GM21723 (cell line): ENCODE data around the gene EPC2.

Source experiments
- ATAC-seq: cut with Tn5 transposase; IDR thresholded peaks from one replicate; pipeline ENCODE4 v1.9.1; 2021; ENCODE audit warnings: mild to moderate bottlenecking, moderate library complexity; ENCODE audit not compliant: unreplicated experiment

The EPC2 gene

GRCh38 chr2:148794558-148794957 lies 150.0 kb downstream of the EPC2 start:
- ATAC-seq, result no peak

- ATAC-seq, result no peak
These were observed 152.4 kb downstream of the EPC2 start for GRCh38 chr2:148796735-148797512.

- no peak for ATAC-seq
These were observed 158.1 kb downstream of the EPC2 start for GRCh38 chr2:148802448-148803220.

GRCh38 chr2:148810081-148810480 lies 165.5 kb downstream of the EPC2 start:
- ATAC-seq, result no peak

GRCh38 chr2:148812306-148812705 lies 167.8 kb downstream of the EPC2 start:
- ATAC-seq, result no peak

GRCh38 chr2:148813603-148814065 lies 169.1 kb downstream of the EPC2 start:
- ATAC-seq, result peak; percentile 99

GRCh38 chr2:148814143-148814859 lies 169.8 kb downstream of the EPC2 start:
- ATAC-seq, result peak; percentile 9

- no peak for ATAC-seq
These were observed 170.4 kb downstream of the EPC2 start for GRCh38 chr2:148814860-148815419.

GRCh38 chr2:148816176-148816575 lies 171.6 kb downstream of the EPC2 start:
- ATAC-seq, result no peak

GRCh38 chr2:148817210-148817708 lies 172.7 kb downstream of the EPC2 start:
- no peak for ATAC-seq

- ATAC-seq, result no peak
These were observed 174.6 kb downstream of the EPC2 start for GRCh38 chr2:148819019-148819585.

GRCh38 chr2:148824190-148824589 lies 179.6 kb downstream of the EPC2 start:
- ATAC-seq, result no peak

GRCh38 chr2:148826791-148827190 lies 182.2 kb downstream of the EPC2 start:
- no peak for ATAC-seq

- ATAC-seq, result no peak
These were observed 184.4 kb downstream of the EPC2 start for GRCh38 chr2:148828941-148829340.

- ATAC-seq, result no peak
These were observed 185.1 kb downstream of the EPC2 start for GRCh38 chr2:148829618-148830017.

GRCh38 chr2:148832637-148833036 lies 188.1 kb downstream of the EPC2 start:
- ATAC-seq, result no peak
